ENCODE data around the gene HDAC4.

Gene HDAC4

DNA sequence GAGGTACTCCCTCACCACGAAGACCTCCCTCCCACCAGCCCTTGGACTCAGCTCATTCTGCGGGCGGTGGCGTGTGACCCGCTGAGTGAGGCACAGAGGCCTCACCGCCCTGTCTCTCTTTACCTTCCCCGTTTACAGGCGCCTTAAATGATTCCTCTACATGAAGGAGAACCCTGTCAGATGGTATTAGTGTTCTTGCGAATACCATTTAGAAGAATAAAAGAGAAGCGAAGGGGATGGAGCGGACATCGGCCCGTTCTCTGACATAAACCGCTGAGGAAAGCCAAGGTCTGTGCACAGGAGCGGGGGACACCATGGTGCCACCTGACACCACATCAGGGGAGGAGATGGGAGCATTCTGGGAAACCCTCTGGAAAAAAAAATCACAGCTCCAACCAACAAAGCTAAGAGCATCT lies 179.8 kb downstream of the HDAC4 start:
- DNase-seq (ENCODE audit: low spot score) = no peak

DNA sequence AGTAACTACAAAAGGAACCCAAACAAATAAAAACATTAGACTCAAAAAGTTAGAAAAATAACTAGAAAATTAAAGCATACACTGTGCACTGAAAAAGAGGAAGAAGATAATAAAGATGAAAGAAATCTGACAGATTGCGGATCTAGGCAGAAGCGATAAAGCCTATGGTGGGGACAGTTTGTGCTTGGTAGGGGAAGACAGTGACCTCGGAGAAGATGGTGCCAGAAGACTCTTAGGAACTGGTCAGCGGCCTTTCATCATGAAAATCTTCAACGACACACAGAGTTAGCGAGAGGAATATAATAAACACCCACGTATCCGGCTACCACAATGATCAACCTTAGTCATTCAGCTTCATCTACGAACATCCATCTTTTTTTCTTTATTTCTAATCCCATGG lies 180.5 kb downstream of the HDAC4 start:
- DNase-seq (ENCODE audit: low spot score) = no peak

DNA sequence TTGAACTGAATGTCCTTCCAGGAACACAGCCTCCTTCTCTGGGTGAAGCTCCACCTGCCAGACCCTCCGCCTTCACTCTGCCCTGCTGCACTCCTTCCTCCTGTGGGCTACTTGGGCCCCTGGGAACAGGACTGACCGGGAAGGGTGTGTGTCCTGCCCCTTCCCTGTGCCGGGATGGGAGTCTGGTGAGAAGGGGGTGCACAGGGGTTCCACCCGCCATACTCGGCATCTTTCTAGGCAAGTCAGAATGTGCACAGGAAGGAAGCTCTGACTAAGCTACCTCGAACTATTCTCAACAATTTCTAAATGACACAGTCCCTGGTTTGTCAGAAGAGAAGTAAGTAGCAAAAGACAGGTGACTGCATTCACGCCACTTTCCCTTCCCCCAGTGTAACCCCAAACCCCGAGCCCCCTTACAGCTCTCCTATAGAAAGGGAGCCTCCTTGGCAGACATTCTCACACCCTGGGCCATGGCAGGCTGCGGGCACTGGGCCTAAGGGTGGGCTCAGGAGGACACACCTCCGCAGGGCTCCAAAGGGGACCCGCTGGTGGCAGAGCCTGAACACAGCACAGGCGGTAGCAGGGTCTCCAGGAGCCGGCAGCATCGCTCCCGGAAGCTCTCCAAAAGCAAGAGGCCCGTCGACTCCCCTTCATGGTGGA lies 184.1 kb downstream of the HDAC4 start:
- peak; percentile 40 for DNase-seq (ENCODE audit: low spot score)

DNA sequence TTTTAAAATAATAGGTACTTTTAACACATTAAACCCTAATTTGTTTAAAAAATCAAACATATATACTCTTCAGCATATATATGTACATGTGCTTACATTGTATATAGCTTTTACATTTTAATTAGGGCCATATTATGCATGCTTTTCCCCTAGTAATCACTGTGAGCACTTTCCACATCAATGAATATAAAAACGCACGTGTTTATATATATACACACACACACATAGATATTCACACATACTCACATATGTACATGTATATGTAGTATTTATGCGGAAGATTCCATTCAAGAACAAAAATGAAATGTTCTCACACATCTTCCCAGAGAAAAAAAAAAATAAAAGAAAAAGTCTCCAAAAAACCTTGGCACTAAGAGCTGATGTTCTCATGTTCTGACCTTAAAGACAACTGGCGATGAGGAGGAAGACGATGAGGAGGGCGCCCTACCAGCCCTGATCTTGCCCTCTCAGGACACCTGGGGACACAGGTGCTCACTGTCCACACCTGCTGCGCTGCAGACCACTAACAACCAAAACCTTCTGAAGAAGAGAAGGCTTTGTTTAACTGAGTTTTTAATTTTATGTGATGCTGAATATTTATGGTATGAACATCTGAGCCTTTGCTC lies 184.7 kb downstream of the HDAC4 start:
- DNase-seq (ENCODE audit: low spot score) = no peak

DNA sequence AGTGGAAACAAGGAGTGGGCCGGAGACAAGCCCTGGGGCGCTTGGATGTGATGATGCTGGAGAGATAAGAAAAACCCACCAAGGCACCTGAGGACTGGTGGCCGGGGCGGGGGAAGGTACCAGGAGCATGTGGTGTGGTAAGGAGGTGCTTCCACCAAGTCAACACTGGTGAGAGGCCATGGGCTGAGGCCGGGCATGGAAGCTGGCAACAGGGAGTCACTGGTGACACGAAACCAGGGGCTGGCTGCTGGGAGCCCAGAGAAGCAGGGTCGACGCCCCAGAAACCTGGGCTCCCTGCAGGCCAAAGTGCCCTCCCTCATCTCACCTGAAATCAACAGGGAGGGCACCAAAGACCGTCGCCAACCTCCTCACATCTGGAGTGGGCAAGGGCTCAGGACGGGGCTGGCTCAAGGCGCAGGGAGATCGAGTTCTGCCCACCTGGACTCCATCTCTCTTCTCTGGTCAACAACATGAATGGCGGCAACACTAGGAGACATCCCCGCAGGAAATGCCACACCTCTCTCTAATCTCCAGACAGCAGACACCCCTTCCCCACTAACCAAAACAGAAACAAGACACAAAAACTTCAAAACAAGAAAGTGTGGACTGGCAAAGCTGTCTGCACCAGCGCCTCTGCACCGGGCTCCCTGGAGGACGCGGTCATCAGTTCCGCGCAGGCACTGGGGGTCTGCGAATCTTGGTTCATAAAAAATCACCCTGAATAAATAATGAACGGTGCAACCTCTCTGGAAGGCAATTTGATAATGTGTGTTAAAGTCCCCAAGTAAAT lies 185.5 kb downstream of the HDAC4 start:
- no peak for DNase-seq (ENCODE audit: low spot score)

DNA sequence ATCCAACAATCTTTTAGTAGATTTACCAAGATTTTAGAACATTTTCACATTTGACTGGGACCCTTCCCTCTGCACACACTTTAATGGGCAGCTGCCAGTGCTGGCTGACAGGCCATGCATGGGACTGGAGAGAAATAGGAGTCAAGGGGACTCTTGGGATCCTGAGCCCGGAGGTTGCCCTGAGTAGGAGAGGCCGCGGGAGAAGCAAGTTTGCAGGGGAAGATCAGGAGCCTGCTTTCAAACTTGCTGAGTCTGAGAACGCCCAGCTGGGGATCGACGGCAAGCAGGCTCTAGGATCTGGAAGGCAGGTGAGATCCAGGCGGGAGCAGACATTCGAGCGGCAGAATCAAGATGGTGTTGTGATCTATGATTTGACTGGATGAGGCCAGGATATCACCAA lies 186.1 kb downstream of the HDAC4 start:
- no peak for DNase-seq (ENCODE audit: low spot score)

DNA sequence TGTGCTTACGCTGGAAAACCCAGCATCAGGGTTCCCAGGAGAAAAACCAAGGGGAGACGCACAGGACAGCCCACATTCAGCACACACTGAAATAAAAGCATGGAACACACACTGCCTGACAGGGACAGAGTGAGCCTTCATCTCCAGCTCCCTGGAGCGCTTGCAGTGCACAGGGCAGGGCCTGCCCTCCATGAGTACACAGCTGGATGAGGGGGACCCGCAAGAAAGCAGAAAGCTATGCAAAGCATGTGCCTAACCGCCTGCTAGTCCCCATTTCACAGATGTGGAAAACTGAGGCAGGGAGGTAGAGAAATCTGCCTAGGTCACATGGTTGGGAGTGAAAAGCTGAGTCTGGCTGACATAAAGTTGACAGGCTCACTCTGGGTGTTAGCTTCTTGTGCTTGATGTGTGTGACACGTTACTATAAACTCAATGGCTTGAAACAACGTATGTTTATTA lies 187.1 kb downstream of the HDAC4 start:
- DNase-seq (ENCODE audit: low spot score) = no peak

DNA sequence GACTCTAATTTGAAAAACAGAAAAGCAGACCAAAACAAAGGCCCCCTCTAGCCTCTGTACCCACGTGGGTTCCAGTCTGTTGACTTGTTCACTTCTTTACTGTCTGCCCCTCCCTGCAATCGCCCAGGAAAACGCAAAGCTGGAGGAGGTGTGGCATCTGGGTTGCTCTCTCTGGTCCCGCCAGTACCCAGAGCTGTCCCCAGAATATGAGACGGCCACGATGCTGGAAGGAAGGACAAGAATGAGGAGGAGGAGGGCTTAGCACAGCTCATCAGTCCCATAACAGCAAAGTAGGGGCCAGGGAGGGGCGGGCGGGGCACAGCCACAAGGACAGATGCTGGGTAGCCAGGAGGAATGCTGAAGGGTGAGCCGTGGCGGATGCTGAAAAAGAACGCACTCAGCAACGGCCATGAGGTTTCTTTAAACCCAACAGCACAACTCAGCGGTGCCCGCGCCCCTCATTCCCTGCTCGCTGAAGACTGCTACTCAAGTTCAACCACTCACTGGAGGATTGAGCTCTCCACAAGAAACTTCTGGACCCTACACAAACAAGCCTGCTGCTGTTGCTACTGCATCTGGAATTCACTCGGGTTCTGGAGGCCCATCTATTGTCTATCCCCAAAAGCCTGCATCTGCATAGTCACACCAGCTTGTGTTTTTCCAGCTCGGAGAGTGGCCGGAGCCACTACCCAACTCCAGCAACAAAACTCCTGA lies 187.7 kb downstream of the HDAC4 start:
- no peak for DNase-seq (ENCODE audit: low spot score)

DNA sequence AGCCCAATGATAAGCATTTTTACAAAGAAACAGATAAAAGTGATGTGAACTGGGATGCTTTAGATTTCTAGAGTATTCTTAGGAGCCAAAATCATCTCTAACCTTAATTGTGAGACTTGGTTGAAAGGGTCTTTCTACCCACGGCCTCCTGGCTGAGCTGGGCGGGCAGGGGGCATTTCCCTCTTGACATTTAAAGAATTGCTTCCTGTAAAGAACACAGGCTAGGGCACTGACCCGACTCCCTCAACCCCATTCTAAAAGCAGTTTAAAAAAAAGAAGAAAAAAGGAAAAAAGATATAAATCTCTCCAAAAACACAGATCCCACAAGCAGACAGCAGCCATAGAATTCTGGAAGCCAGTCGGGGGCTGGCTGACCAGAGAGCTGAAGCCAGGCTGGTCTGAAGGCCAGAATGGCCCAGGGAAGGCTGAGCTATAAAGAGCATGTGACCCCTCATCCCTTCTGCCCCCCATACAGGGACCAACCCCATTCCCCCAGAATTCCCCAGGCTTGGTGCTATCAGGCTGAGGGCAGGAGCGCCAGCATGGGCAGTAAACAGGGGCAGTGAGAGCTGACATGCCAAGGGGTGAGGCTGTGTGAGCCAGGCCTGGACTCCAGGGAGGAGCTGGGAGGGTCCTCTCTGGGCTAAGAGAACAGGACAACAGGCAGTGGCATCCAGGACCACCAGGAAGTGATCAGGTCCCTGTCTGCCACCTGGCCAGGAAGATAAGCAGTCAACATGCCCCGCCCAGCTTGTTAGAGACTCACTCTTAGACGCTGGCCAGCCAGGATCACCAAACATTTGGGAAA lies 188.5 kb downstream of the HDAC4 start:
- no peak for DNase-seq (ENCODE audit: low spot score)

DNA sequence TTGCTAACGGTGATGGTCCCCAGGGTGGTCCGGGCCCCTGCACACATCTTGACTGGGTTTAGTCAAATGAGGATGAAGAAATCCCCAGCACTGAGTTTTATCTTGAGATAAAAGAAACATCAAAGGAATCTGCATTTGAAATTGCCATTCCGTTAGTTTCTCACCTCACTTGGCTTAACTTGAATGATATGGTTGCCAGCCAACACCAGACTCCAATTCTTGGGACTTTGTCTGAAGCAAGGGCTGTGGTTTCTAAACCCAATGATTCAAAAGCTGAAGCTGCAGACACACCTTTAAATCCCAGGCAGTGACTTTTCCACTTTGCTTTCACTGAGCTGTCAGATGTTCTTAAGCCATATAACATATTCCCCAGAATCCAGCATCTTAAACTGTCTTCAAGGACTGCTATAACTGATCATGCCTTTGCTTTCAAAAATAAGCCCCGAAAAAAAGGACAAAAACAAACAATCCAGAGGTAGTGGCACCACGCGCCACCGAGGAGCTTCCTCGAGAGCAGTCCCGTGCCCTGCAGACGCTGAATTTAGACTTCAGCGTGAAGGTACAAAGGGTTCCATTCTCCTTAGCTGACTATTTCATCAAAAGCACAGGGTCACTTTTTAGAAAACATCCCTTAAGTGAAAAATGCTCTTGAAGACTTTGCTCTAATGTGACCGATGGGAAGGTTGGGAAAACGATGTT lies 189.3 kb downstream of the HDAC4 start:
- DNase-seq (ENCODE audit: low spot score) = no peak

DNA sequence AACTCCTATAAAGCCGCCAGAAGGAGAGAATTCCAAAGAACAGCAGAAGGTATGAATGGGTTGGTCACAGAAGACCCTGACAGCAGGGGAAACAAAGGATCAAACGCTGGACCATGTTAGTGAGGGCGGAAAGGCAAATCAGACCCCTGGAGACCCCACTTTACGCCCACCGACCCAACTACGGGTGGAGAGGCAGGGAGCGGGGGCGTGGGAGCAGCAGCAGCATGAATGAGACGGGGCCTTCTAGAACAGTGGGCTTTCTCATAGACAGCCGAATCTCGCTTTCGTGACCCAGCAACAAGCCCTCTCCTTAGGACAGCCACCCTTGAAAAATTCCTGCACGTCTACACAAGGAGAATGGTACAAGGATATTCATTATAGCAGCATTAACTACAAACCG lies 191.0 kb downstream of the HDAC4 start:
- no peak for DNase-seq (ENCODE audit: low spot score)

DNA sequence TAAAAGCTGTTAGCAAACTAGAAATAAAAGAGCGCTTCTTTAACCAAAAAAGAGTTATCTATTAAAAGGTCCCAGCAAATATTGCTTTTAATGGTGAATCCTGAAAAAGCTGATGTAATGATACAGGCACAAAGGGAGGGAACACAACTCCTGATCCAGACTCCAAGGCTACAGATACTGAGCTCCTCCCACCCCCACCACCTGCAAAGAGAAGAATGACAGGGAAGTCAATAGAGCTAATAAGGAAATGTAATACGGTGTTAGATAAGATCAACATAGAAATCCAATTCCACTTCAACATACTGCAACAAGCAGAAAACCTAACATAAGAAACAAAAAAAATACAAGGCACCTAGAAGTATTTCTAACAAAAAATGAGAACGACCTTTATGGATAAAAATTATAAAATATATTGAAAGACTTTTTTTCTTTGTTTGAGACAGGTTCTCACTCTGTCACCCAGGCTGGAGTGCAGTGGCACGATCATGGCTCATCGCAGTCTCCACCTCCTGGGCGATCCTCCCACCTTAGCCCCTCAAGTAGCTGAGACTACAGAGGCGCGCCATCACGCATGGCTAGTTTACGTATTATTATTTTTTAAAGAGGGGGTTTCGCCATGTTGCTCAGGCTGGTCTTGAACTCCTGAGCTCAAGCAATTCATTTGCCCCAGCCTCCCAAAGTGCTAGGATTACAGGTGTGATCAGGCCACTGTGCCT lies 192.2 kb downstream of the HDAC4 start:
- no peak for DNase-seq (ENCODE audit: low spot score)

DNA sequence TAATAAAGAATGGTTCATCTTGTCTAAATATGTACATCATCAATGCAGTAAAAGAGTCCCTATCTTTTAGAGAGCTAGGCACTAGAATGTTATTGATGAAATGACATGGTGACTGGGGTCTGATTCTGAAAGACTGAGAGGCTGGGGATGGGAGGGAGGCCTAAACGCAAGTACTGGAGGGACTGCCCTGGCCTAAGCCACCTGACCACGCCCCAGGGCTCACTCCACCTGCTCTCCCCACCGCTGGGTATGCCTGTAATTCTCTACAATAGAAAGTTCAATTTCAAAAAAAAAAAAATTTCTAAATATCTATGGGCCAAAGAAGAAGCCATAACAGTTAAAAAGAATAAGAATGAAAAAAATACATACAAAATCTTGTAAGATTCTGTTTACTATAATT lies 194.0 kb downstream of the HDAC4 start:
- no peak for DNase-seq (ENCODE audit: low spot score)

DNA sequence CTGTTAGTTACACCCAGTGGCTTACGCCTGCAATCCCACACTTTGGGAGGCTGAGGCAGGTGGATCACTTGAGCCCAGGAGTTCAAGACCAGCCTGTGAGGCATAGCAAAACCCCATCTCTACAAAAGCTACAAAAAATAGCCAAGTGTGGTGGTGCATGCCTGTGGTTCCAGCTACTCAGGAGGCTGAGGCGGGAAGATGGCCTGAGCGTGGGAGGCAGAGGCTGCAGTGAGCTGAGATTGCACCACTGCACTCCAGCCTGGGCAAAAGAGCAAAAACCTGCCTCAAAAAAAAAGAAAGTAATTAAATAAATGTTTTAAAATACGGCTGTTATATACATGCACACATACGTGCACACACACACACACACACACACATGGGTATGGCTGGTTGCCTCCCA lies 194.8 kb downstream of the HDAC4 start:
- no peak for DNase-seq (ENCODE audit: low spot score)

DNA sequence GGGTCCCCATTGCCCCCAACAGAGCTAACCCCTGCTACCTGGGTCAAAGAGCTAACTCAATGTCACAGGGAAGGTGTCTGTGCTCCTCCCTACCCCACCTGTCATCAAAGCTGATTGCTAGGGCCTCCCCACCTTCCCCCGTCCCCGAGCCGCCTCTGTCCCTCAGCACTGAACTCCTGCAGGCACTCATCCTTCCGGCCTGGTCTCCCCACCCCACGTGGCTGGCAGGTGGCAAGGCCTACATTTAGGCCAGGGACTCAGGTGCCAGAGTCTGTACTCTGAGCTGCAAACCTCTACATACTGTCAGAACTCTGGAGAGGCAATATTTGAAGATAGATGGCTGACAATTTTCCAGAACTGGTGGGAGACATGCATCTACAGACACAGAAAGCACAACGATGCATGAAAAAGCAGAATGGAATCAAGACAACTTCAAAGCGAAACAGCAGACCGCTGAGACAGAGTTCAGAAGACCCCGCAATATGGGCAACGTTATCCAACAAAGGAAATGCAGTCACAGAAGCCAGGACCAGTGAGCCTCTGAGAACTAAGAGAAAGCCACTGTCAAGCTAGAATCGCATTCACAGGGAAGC lies 195.8 kb downstream of the HDAC4 start:
- no peak for DNase-seq (ENCODE audit: low spot score)

DNA sequence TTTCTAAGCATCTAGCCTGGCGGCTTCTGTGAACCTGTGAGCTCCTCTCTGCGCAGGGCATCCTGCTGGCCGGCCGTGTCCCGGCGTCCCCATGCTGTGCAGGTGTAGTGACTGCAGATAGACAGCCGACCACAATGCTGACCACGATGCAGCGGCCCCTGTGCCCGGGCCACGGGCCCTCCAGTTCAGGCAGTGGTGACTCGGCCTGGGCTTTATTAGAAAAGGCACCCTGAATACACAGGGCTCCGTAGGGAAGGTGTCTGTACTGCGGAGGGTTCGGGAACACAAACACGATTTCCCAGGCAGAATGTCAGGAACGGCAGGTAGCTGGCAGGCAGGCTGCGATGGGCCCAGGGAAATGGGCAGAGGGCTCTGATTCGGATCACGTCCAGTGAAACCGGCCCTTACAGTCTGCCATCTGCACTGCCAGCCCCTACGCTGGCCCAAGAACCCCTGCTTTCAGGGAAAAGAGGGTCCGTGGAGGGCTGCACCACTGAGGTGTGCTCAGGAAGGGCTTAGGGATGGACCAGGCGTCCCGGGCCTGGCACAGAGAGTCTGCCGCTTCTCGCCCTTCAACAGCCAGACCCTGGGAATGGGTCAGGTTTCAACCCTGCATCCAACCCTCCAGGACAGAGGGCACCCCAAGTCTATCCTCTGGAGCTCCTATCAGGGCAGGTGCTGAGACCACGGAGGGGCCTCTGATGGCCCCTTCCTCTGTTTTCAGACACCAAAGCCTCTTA lies 196.5 kb downstream of the HDAC4 start:
- DNase-seq (ENCODE audit: low spot score) = no peak

DNA sequence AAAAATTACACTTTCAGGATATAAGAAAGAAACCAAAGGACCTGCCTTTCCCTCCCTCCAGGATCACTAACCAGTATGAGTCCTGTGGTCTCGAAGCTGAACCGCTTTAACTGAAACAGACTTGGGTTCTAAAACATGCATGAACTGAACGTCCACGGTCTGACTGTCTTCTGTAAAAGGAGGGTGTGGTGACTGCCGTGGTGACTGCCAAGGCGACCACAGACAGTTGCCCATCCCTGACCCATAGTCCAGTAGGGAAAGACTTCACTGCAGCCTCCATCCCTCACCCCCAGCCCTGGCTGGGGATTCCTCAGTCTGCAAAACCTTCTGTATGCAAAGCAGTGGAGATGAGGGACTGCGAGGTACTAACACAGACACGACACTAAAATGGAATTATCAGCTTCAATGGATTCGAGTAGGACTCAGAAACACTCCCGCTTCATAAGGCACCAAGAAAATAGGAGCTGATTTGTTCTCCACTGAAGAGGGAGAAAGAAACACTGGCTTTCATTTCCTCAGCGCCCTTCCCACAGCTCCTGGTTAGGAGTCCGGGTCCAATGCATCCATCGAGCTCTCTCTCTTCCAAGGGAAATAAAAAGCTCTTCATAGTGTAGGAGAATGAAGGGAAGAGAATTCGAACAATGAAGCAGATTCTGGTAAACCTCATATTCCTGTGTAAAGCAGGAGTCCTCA lies 197.2 kb downstream of the HDAC4 start:
- DNase-seq (ENCODE audit: low spot score) = no peak

DNA sequence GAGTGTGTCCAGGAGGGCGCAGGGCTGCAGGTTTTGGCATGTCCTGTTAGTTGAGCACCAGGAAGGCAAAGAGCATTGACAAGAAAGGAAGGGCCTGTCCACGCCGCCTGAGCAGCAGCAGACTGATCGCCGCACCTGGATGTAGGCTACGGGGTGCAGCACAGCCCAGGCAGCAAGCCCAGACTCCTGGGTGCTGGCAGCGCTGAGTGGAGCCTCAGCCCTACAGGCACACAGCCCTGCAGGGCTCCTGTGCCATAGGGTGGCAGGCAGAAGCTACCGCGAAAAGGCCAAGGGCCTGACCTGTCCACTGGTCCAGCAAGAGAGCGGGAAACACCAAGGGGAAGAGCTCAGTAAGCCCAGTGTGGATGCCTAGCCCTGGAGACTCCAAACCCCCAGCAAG lies 198.0 kb downstream of the HDAC4 start:
- no peak for DNase-seq (ENCODE audit: low spot score)

DNA sequence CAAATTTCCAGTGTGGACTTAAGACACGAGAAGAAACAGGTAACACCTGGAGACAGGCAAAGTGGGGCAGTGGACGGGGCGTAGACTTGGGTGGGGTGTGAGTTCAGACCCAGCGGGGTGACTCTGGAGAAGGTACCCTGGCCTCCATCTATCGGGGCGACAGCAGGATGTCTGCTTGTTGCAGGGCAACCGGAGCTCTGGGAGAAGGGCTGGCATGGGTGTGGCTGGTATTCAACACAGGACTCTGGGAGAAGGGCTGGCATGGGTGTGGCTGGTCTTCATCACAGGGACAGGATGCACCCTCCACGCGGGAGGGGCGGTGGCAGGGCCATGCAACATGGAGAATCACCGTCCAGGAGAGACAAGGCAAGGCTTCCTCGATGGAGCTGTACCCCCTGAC lies 198.5 kb downstream of the HDAC4 start:
- no peak for DNase-seq (ENCODE audit: low spot score)

Measured in CD4-positive, alpha-beta T cell treated with Interleukin-15 for 4 hours (primary cell).